ENCODE results near the gene PPL.

DNA sequence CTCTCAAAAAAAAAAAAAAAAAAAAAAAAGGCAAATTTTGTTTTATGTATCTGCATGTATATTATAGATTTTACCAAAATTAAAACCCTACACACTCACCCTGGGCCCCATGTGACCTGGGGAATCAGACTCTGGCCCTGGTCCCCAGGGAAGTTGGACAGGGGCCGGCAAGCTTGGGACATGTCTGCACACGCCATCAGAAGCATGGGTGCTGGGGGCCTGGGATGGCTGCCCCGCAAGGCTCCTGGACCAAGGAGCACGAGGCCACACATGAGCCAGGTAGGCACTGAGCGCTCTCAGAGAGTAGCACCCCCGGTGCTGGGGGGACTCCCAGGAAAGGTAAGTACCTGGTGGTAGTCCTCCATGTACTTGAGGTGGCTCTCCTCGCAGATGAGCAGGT is 39.6 kb downstream of the PPL start:
- TF ChIP-seq, protein P1, sequence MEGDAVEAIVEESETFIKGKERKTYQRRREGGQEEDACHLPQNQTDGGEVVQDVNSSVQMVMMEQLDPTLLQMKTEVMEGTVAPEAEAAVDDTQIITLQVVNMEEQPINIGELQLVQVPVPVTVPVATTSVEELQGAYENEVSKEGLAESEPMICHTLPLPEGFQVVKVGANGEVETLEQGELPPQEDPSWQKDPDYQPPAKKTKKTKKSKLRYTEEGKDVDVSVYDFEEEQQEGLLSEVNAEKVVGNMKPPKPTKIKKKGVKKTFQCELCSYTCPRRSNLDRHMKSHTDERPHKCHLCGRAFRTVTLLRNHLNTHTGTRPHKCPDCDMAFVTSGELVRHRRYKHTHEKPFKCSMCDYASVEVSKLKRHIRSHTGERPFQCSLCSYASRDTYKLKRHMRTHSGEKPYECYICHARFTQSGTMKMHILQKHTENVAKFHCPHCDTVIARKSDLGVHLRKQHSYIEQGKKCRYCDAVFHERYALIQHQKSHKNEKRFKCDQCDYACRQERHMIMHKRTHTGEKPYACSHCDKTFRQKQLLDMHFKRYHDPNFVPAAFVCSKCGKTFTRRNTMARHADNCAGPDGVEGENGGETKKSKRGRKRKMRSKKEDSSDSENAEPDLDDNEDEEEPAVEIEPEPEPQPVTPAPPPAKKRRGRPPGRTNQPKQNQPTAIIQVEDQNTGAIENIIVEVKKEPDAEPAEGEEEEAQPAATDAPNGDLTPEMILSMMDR (IDR thresholded peaks at IDR 0.05): no peak
- no peak for TF ChIP-seq POLR2A (IDR thresholded peaks at IDR 0.05)

Data from testis (tissue), 2 donors.